Measurements from ENCODE around the gene BEND4.
"Not testable (repeated sequence)": the region's sequence is repeated elsewhere in the genome, so short reads cannot be mapped to it uniquely, and the experiment has no call there.

BEND4 gene

GRCh38 chr4:42152507-42153504, at the start of gene BEND4:
Gene BEND4 (minus strand): TSS chr4:42152655. CDS start chr4:42152143, 512 bp downstream.
- no peak for DNase-seq

GRCh38 chr4:42197341-42197740, 44.9 kb upstream of the BEND4 start:
- no peak for DNase-seq

- DNase-seq: no peak
Observed at GRCh38 chr4:42172921-42173320, 20.5 kb upstream of the BEND4 start.

GRCh38 chr4:42172128-42172790, 19.8 kb upstream of the BEND4 start:
- DNase-seq: no peak

GRCh38 chr4:42167709-42168108, 15.3 kb upstream of the BEND4 start:
- DNase-seq: no peak

- DNase-seq: not testable (repeated sequence)
Observed at GRCh38 chr4:42166186-42166585, 13.7 kb upstream of the BEND4 start.

- no peak for DNase-seq
Observed at GRCh38 chr4:42159271-42160001, 7.0 kb upstream of the BEND4 start.

- peak; percentile 14 for DNase-seq
Observed at GRCh38 chr4:42151568-42152506, 618 bp downstream of the BEND4 start.

- no peak for DNase-seq
Observed at GRCh38 chr4:42150653-42151567, 1.5 kb downstream of the BEND4 start.

GRCh38 chr4:42149004-42149403, 3.5 kb downstream of the BEND4 start:
- no peak for DNase-seq

GRCh38 chr4:42148425-42148824, 4.0 kb downstream of the BEND4 start:
- no peak for DNase-seq

- no peak for DNase-seq
Observed at GRCh38 chr4:42144028-42144427, 8.4 kb downstream of the BEND4 start.

GRCh38 chr4:42142591-42142990, 9.9 kb downstream of the BEND4 start:
- no peak for DNase-seq

GRCh38 chr4:42136371-42136770, 16.1 kb downstream of the BEND4 start:
- DNase-seq: no peak

- DNase-seq: no peak
Observed at GRCh38 chr4:42133006-42133405, 19.4 kb downstream of the BEND4 start.

GRCh38 chr4:42132099-42132498, 20.4 kb downstream of the BEND4 start:
- no peak for DNase-seq

GRCh38 chr4:42123071-42123644, 29.3 kb downstream of the BEND4 start:
- no peak for DNase-seq

- no peak for DNase-seq
Observed at GRCh38 chr4:42122237-42122636, 30.2 kb downstream of the BEND4 start.

- no peak for DNase-seq
Observed at GRCh38 chr4:42119886-42120285, 32.6 kb downstream of the BEND4 start.

GRCh38 chr4:42112846-42113245, 39.6 kb downstream of the BEND4 start:
- no peak for DNase-seq

GRCh38 chr4:42104521-42104920, 47.9 kb downstream of the BEND4 start:
- DNase-seq: peak; percentile 24

Data from fibroblast of skin of right biceps (primary cell).